Muscle of leg (tissue), 11 donors: ENCODE measurements around the gene SELL. TPM values are rescaled to one million over a fixed set of nuclear protein-coding genes. Genes with fewer than 3 reads are reported as not detected.
"Not testable (repeated sequence)": the region's sequence is repeated elsewhere in the genome, so short reads cannot be mapped to it uniquely, and the experiment has no call there.

ENCODE experiments used
- DNase-seq: peaks from one replicate; pipeline ENCODE4 v3.0.0; 2013
- H3K27ac ChIP-seq: one replicate; pipeline ENCODE4 v1.5.1; 2013; ENCODE audit warnings: mild to moderate bottlenecking, low read length, control low read depth
- H3K27me3 ChIP-seq: one replicate; pipeline ENCODE4 v1.6.1; 2013; ENCODE audit warnings: low read length; ENCODE audit not compliant: control insufficient read depth, insufficient read depth
- H3K36me3 ChIP-seq: one replicate; pipeline ENCODE4 v1.6.1; 2013; ENCODE audit warnings: low read length; ENCODE audit not compliant: control insufficient read depth, insufficient read depth
- H3K4me1 ChIP-seq: one replicate; pipeline ENCODE4 v1.6.1; 2013; ENCODE audit warnings: low read length; ENCODE audit not compliant: control insufficient read depth, insufficient read depth
- H3K4me3 ChIP-seq: one replicate; pipeline ENCODE4 v1.5.1; 2013; ENCODE audit warnings: low read length, control low read depth
- H3K9me3 ChIP-seq: replicated peaks from 2 replicates; pipeline ENCODE4 v1.6.1; 2013; ENCODE audit warnings: low read depth, low read length; ENCODE audit not compliant: control insufficient read depth
- WGBS: methylation state at CpG from one replicate; pipeline ENCODE4 v1.1.5; 2013; ENCODE audit warnings: missing lambda C conversion rate; ENCODE audit not compliant: insufficient coverage; 5-methylcytosine and 5-hydroxymethylcytosine counted together
- polyA plus RNA-seq, 8 donors: library from polyadenylated mRNA; unstranded; fragments of 120-200 nt; gene quantifications; one replicate each; pipeline versions ENCODE4 v1.2.1 to v1.2.3, GENCODE V29; 2013; ENCODE audit warnings: inconsistent platforms in 1 of 8, low replicate concordance in 1 of 8; ENCODE audit not compliant: insufficient read length in 8 of 8, insufficient read depth in 1 of 8
- total RNA-seq: library from RNA; stranded (reverse); fragments of 120-200 nt; gene quantifications from one replicate; pipeline ENCODE4 v1.2.4, GENCODE V29; 2013

The SELL gene
- total and polyA plus RNA-seq, 9 donors, result 0.84 to 3.8 (median 2.2) TPM

- Histone ChIP-seq H3K36me3 (no peaks in the 10 kb centered on the region), H3K27me3 (no peaks in the 10 kb centered on the region), H3K4me3 (no peak overlapping the region), H3K4me1 (no peaks in the 10 kb centered on the region), H3K27ac (no peak overlapping the region), H3K9me3 (no peaks in the 10 kb centered on the region)
- no CpG with 5 or more reads among the region's 2 CpGs for WGBS
- no peak for DNase-seq
Measured at GRCh38 chr1:169676001-169676400, 35.4 kb downstream of the SELL start.

GRCh38 chr1:169670836-169671235 lies 40.6 kb downstream of the SELL start:
- WGBS, result 22% methylated on average over 2 of the region's 3 CpGs
- no peaks in the 10 kb centered on the region for H3K9me3 ChIP-seq
- no peak for DNase-seq
- no peak overlapping the region for H3K27ac ChIP-seq
- no peak overlapping the region for H3K4me3 ChIP-seq
- no peaks in the 10 kb centered on the region for H3K27me3 ChIP-seq
- no peaks in the 10 kb centered on the region for H3K4me1 ChIP-seq
- H3K36me3 ChIP-seq, result no peaks in the 10 kb centered on the region

- H3K9me3 ChIP-seq, H3K4me1 ChIP-seq, H3K27me3 ChIP-seq, H3K27ac ChIP-seq, H3K36me3 ChIP-seq, H3K4me3 ChIP-seq, DNase-seq: not testable (repeated sequence)
- no CpG with 5 or more reads among the region's 3 CpGs for WGBS
Measured at GRCh38 chr1:169670244-169670643, 41.2 kb downstream of the SELL start.

GRCh38 chr1:169667699-169668596 lies 43.5 kb downstream of the SELL start:
- H3K27me3 ChIP-seq, H3K36me3 ChIP-seq, H3K9me3 ChIP-seq, H3K27ac ChIP-seq, DNase-seq, H3K4me3 ChIP-seq, H3K4me1 ChIP-seq: not testable (repeated sequence)
- WGBS, result 92% methylated on average over 5 of the region's 28 CpGs

- not testable (repeated sequence) for H3K9me3 ChIP-seq, H3K36me3 ChIP-seq, H3K27me3 ChIP-seq, H3K4me1 ChIP-seq, DNase-seq, H3K4me3 ChIP-seq, H3K27ac ChIP-seq
- WGBS, result no CpG with 5 or more reads among the region's 2 CpGs
Measured at GRCh38 chr1:169667227-169667639, 44.2 kb downstream of the SELL start.

GRCh38 chr1:169662680-169663079 lies 48.7 kb downstream of the SELL start:
- not testable (repeated sequence) for H3K4me3 ChIP-seq, H3K36me3 ChIP-seq, H3K4me1 ChIP-seq, H3K27me3 ChIP-seq, H3K9me3 ChIP-seq, DNase-seq, H3K27ac ChIP-seq
- WGBS, result 73% methylated on average over 6 of the region's 8 CpGs

- H3K36me3 ChIP-seq, H3K4me3 ChIP-seq, H3K4me1 ChIP-seq, H3K27ac ChIP-seq, H3K27me3 ChIP-seq, H3K9me3 ChIP-seq, DNase-seq: not testable (repeated sequence)
- WGBS, result 97% methylated on average over 7 of the region's 16 CpGs
Measured at GRCh38 chr1:169661066-169661465, 50.4 kb downstream of the SELL start.

GRCh38 chr1:169658777-169659176 lies 52.6 kb downstream of the SELL start:
- H3K27ac ChIP-seq, H3K4me1 ChIP-seq, H3K36me3 ChIP-seq, DNase-seq, H3K27me3 ChIP-seq, H3K9me3 ChIP-seq, H3K4me3 ChIP-seq: not testable (repeated sequence)

GRCh38 chr1:169653873-169654272 lies 57.5 kb downstream of the SELL start:
- WGBS, result 100% methylated on average over 2 of the region's 2 CpGs
- no peaks in the 10 kb centered on the region for H3K27me3 ChIP-seq
- DNase-seq, result no peak

GRCh38 chr1:169651035-169651434 lies 60.4 kb downstream of the SELL start:
- Histone ChIP-seq H3K27ac (no peak overlapping the region), H3K4me1 (no peaks in the 10 kb centered on the region), H3K4me3 (no peak overlapping the region), H3K27me3 (no peaks in the 10 kb centered on the region), H3K9me3 (no peaks in the 10 kb centered on the region), H3K36me3 (no peaks in the 10 kb centered on the region)
- DNase-seq, result no peak
- no CpG with 5 or more reads among the region's 2 CpGs for WGBS

More at GRCh38 chr1:169653873-169654272, 57.5 kb downstream of the SELL start:
- no peaks in the 10 kb centered on the region for H3K36me3 ChIP-seq
- no peak overlapping the region for H3K4me3 ChIP-seq
- no peak overlapping the region for H3K27ac ChIP-seq
- H3K4me1 ChIP-seq, result no peaks in the 10 kb centered on the region
- H3K9me3 ChIP-seq, result no peaks in the 10 kb centered on the region

GRCh38 chr1:169650551-169650950 lies 60.9 kb downstream of the SELL start:
- Histone ChIP-seq H3K4me1 (no peaks in the 10 kb centered on the region), H3K36me3 (no peaks in the 10 kb centered on the region), H3K27ac (no peak overlapping the region), H3K4me3 (no peak overlapping the region), H3K27me3 (no peaks in the 10 kb centered on the region), H3K9me3 (no peaks in the 10 kb centered on the region)
- no peak for DNase-seq
- no CpG with 5 or more reads among the region's 4 CpGs for WGBS
